ENCODE results near the gene THSD4.

Gene THSD4

GRCh38 chr15:71440489-71441110 lies 325.3 kb downstream of the THSD4 start:
- no peak for DNase-seq

- DNase-seq: no peak
Measured at GRCh38 chr15:71443538-71443937, 328.3 kb downstream of the THSD4 start.

GRCh38 chr15:71444032-71444810 lies 328.9 kb downstream of the THSD4 start:
- no peak for DNase-seq

- no peak for DNase-seq
Measured at GRCh38 chr15:71444866-71445590, 329.8 kb downstream of the THSD4 start.

- no peak for DNase-seq
Measured at GRCh38 chr15:71447328-71448250, 332.3 kb downstream of the THSD4 start.

GRCh38 chr15:71448688-71449114 lies 333.4 kb downstream of the THSD4 start:
- peak; percentile 57 for DNase-seq

GRCh38 chr15:71449363-71449762 lies 334.1 kb downstream of the THSD4 start:
- no peak for DNase-seq

- no peak for DNase-seq
Measured at GRCh38 chr15:71449956-71450355, 334.7 kb downstream of the THSD4 start.

GRCh38 chr15:71451130-71451529 lies 335.9 kb downstream of the THSD4 start:
- no peak for DNase-seq

GRCh38 chr15:71452893-71453292 lies 337.6 kb downstream of the THSD4 start:
- no peak for DNase-seq

GRCh38 chr15:71454462-71454996 lies 339.3 kb downstream of the THSD4 start:
- no peak for DNase-seq

GRCh38 chr15:71455107-71455506 lies 339.8 kb downstream of the THSD4 start:
- no peak for DNase-seq

GRCh38 chr15:71455878-71456277 lies 340.6 kb downstream of the THSD4 start:
- DNase-seq: no peak

- no peak for DNase-seq
Measured at GRCh38 chr15:71456362-71456761, 341.1 kb downstream of the THSD4 start.

- no peak for DNase-seq
Measured at GRCh38 chr15:71456811-71457210, 341.5 kb downstream of the THSD4 start.

- DNase-seq: no peak
Measured at GRCh38 chr15:71458089-71458660, 342.9 kb downstream of the THSD4 start.

- DNase-seq: no peak
Measured at GRCh38 chr15:71461748-71462147, 346.5 kb downstream of the THSD4 start.

- no peak for DNase-seq
Measured at GRCh38 chr15:71462638-71463037, 347.4 kb downstream of the THSD4 start.

- DNase-seq: no peak
Measured at GRCh38 chr15:71463156-71463665, 347.9 kb downstream of the THSD4 start.

GRCh38 chr15:71465131-71465955 lies 350.1 kb downstream of the THSD4 start:
- no peak for DNase-seq

- DNase-seq: no peak
Measured at GRCh38 chr15:71468715-71469114, 353.4 kb downstream of the THSD4 start.

All from left hindlimb (tissue), 1 donor.